ENCODE data around the gene TBCA. TPM values are rescaled to one million over a fixed set of nuclear protein-coding genes. Genes with fewer than 3 reads are reported as not detected.
"Not testable (repeated sequence)": the region's sequence is repeated elsewhere in the genome, so short reads cannot be mapped to it uniquely, and the experiment has no call there.

TBCA gene
- total RNA-seq, 1 donor from 2014 or later: 208 TPM

GRCh38 chr5:77751328-77752023 lies 24.7 kb downstream of the TBCA start:
- no peak for DNase-seq
- H3K4me1 Mint-ChIP-seq (ENCODE audit: low read depth, unreplicated experiment): peaks cover 12% of the 10 kb centered on the region
- peaks cover 5% of the 10 kb centered on the region for H3K9me3 Mint-ChIP-seq (ENCODE audit: unreplicated experiment)
- TF ChIP-seq, protein P1, sequence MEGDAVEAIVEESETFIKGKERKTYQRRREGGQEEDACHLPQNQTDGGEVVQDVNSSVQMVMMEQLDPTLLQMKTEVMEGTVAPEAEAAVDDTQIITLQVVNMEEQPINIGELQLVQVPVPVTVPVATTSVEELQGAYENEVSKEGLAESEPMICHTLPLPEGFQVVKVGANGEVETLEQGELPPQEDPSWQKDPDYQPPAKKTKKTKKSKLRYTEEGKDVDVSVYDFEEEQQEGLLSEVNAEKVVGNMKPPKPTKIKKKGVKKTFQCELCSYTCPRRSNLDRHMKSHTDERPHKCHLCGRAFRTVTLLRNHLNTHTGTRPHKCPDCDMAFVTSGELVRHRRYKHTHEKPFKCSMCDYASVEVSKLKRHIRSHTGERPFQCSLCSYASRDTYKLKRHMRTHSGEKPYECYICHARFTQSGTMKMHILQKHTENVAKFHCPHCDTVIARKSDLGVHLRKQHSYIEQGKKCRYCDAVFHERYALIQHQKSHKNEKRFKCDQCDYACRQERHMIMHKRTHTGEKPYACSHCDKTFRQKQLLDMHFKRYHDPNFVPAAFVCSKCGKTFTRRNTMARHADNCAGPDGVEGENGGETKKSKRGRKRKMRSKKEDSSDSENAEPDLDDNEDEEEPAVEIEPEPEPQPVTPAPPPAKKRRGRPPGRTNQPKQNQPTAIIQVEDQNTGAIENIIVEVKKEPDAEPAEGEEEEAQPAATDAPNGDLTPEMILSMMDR (IDR thresholded peaks at IDR 0.05; ENCODE audit: partially characterized antibody, unreplicated experiment): no peak
- no peaks in the 10 kb centered on the region for H3K27me3 Mint-ChIP-seq (ENCODE audit: unreplicated experiment)
- peaks cover 2% of the 10 kb centered on the region for H3K36me3 Mint-ChIP-seq (ENCODE audit: unreplicated experiment)
- H3K27ac Mint-ChIP-seq (ENCODE audit: unreplicated experiment): no peak overlapping the region
- H3K4me3 Mint-ChIP-seq (ENCODE audit: unreplicated experiment): no peak overlapping the region

DNA sequence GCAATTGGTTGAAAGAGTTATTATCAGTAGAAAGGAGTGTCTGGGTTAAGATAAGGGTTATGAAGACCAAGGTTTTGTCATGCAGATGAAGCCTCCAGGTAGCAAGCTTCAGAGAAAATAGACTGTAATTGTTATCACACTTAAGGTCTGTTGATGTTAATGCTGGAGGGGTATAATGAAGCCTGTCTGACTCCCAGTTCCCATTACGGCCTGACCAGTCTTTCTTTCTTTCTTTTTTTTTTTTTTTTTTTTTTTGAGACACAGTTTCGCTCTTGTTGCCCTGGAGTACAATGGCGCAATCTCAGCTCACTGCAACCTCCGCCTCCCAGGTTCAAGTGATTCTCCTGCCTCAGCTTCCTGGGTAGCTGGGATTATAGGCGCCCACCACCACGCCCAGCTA lies 25.2 kb downstream of the TBCA start:
- not testable (repeated sequence) for H3K4me3 Mint-ChIP-seq (ENCODE audit: unreplicated experiment); H3K9me3 Mint-ChIP-seq (ENCODE audit: unreplicated experiment); DNase-seq; H3K27ac Mint-ChIP-seq (ENCODE audit: unreplicated experiment); H3K36me3 Mint-ChIP-seq (ENCODE audit: unreplicated experiment); H3K27me3 Mint-ChIP-seq (ENCODE audit: unreplicated experiment)
- H3K4me1 Mint-ChIP-seq (ENCODE audit: low read depth, unreplicated experiment): peaks cover 12% of the 10 kb centered on the region

DNA sequence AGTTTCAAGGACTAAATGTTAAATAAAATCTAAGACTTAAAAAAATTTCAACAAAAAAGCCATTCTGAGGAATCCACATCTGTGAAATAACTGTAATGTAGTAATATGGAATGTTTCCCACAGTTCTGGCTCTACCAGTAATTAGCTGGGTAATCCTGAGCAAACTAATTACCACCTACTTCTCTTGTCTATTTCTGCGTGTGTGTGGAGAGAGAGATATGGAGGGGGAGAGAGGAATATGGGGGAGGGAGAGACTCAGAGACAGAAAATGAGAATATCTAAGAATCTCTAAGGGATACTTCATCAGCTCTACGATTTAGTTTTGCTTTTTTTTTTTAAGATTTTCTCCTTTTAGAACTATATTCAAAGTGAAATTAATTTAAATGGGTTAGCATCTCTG lies 28.0 kb downstream of the TBCA start:
- H3K4me3 Mint-ChIP-seq (ENCODE audit: unreplicated experiment): no peak overlapping the region
- peaks cover 12% of the 10 kb centered on the region for H3K4me1 Mint-ChIP-seq (ENCODE audit: low read depth, unreplicated experiment)
- H3K27me3 Mint-ChIP-seq (ENCODE audit: unreplicated experiment): no peaks in the 10 kb centered on the region
- H3K27ac Mint-ChIP-seq (ENCODE audit: unreplicated experiment): no peak overlapping the region
- TF ChIP-seq, protein P1 (IDR thresholded peaks at IDR 0.05; ENCODE audit: partially characterized antibody, unreplicated experiment): no peak
- no peaks in the 10 kb centered on the region for H3K36me3 Mint-ChIP-seq (ENCODE audit: unreplicated experiment)
- peaks cover 3% of the 10 kb centered on the region for H3K9me3 Mint-ChIP-seq (ENCODE audit: unreplicated experiment)
- no peak for DNase-seq

DNA sequence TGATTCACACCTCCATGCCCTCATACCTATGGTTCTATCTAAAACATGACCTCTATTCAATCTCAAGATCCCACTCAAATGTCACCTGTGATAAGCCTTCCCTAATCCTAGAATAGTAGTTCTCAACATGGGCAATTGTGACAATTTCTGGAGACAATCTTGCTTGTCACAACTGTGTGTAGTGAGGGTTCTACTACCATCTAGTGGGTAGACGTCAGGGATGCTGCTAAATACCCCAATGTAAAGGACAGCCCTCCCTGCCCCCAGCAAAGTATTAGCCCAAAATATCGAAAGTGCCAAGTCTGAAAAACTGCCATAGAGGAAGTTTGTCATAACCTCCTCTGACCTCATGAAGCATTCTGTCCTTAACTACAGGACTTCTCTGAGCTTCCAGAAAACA lies 32.0 kb downstream of the TBCA start:
- H3K27ac Mint-ChIP-seq (ENCODE audit: unreplicated experiment): no peak overlapping the region
- TF ChIP-seq, protein P1 (IDR thresholded peaks at IDR 0.05; ENCODE audit: partially characterized antibody, unreplicated experiment): no peak
- H3K9me3 Mint-ChIP-seq (ENCODE audit: unreplicated experiment): no peaks in the 10 kb centered on the region
- no peaks in the 10 kb centered on the region for H3K27me3 Mint-ChIP-seq (ENCODE audit: unreplicated experiment)
- no peak for DNase-seq
- H3K4me3 Mint-ChIP-seq (ENCODE audit: unreplicated experiment): no peak overlapping the region
- H3K36me3 Mint-ChIP-seq (ENCODE audit: unreplicated experiment): no peaks in the 10 kb centered on the region
- peaks cover 6% of the 10 kb centered on the region for H3K4me1 Mint-ChIP-seq (ENCODE audit: low read depth, unreplicated experiment)

DNA sequence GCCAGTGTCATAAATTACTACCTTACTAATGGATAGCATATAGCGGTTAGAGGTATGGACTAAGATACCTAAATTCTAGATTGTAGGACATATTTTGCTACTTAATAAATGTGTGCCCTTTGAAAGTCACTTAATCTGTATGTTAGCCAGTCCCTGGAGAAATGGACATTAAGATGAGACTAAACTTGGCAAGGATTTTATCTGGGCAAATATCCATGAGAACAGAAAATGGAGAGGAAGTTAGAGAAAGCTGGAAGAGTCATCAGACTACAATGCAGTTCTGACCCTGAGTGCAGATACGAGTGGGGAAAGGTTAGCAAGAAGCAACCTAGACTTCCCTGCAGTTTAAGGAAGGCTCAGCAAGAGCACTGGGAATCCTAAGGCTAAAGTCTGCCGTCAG lies 33.0 kb downstream of the TBCA start:
- Mint-ChIP-seq H3K27me3 (ENCODE audit: unreplicated experiment) (no peaks in the 10 kb centered on the region), H3K36me3 (ENCODE audit: unreplicated experiment) (no peaks in the 10 kb centered on the region), H3K9me3 (ENCODE audit: unreplicated experiment) (no peaks in the 10 kb centered on the region), H3K27ac (ENCODE audit: unreplicated experiment) (no peak overlapping the region), H3K4me3 (ENCODE audit: unreplicated experiment) (no peak overlapping the region), H3K4me1 (ENCODE audit: low read depth, unreplicated experiment) (peaks cover 5% of the 10 kb centered on the region)
- DNase-seq: no peak
- TF ChIP-seq, protein P1 (IDR thresholded peaks at IDR 0.05; ENCODE audit: partially characterized antibody, unreplicated experiment): no peak
